Testis (tissue), 3 donors: ENCODE results near the gene UBA5. TPM values are rescaled to one million over a fixed set of nuclear protein-coding genes. Genes with fewer than 3 reads are reported as not detected.

Experiments used
- DNase-seq: peaks from one replicate; pipeline ENCODE4 v3.0.0-alpha.2; 2019
- H3K27ac ChIP-seq, 2 donors: fragments of 200-600 bp; sonication (generic); one replicate each; pipeline ENCODE4 v1.5.1; 2019
- H3K27me3 ChIP-seq: fragments of 200-600 bp; sonication (generic); one replicate; pipeline ENCODE4 v1.5.1; 2019
- H3K36me3 ChIP-seq: fragments of 200-600 bp; sonication (generic); one replicate; pipeline ENCODE4 v1.5.1; 2017; ENCODE audit warnings: low read depth; ENCODE audit errors: missing control alignments
- H3K4me1 ChIP-seq: fragments of 200-600 bp; sonication (generic); one replicate; pipeline ENCODE4 v1.5.1; 2019
- H3K4me3 ChIP-seq, 2 donors: fragments of 200-600 bp; sonication (generic); one replicate each; pipeline ENCODE4 v1.5.1; 2017 to 2019
- H3K9me3 ChIP-seq: fragments of 200-600 bp; sonication (generic); one replicate; pipeline ENCODE4 v1.5.1; 2017
- CTCF ChIP-seq, 3 experiments: fragments of 450-650 bp in 2 of 3; fragments of 200-600 bp in 1 of 3; sonication (generic) in 1 of 3; IDR thresholded peaks; one replicate each; pipeline ENCODE4 v1.5.1; 2016 to 2019; ENCODE audit warnings: antibody characterized with exemption in 3 of 3, mild to moderate bottlenecking in 2 of 3, moderate library complexity in 1 of 3
- POLR2A ChIP-seq: fragments of 450-650 bp; IDR thresholded peaks from one replicate; pipeline ENCODE4 v1.6.1; 2017; ENCODE audit warnings: antibody characterized with exemption, mild to moderate bottlenecking, moderate library complexity
- WGBS, 2 donors: methylation state at CpG; one replicate each; pipeline ENCODE4 v1.1.5; 2018; 5-methylcytosine and 5-hydroxymethylcytosine counted together
- intact Hi-C: fragments of 100-400 bp; cut with DNase I; formaldehyde crosslinking; loops from one replicate; pipeline ENCODE4 v1.15.1; 2023; ENCODE audit warnings: low total_unique reads
- polyA plus RNA-seq: library from polyadenylated mRNA; stranded (reverse); fragments of 350-450 nt; fragmentation: Illumina TruSeq; extraction: RNeasy Lipid Tissue Mini Kit (QIAGEN cat#74804); gene quantifications from one replicate; pipeline ENCODE4 v1.2.3, GENCODE V29; 2014; ENCODE audit warnings: low read depth, low replicate concordance; ENCODE audit not compliant: insufficient read depth
- total RNA-seq, 2 donors: library from RNA; depleted of rRNA; stranded (reverse); fragments of >200 nt; gene quantifications; one replicate each; pipeline ENCODE4 v1.2.3, GENCODE V29; 2016

The UBA5 gene
- total and polyA plus RNA-seq, 3 donors from 2014 or later, result 23.2 to 52.8 (median 25.6) TPM

DNA sequence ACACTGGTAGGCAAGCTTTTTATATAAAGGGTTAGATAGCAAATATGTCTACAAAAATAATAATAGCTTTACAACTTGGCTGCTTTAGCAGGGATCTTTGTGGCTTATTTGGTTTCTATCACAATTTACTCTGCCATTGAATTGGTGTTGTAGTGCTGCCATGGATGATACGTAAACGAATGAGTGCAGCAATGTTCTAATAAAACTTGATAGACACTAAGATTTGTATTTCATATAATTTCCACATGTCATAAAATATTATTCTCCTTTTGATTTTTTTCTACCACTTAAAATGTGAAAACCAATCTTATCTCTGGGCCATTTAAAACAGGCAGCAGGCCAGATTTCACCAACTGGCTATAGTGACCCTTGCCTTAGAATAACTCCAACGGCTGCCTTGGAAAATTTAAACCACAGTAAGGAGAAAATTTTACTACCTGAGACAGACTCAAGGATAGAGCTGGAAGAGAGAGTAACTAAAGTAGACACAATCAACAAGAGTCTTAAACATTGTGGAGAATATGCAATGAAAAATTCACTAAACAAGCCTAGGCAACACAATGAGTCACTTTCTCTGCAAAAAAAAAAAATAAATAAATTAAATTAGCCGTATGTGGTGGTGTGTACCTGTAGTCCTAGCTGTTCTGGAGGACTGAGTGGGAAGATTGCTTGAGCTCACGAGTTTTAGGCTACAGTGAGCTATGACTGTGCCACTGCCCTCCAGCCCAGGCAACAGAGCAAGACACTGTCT, 54.0 kb downstream of the UBA5 start:
- intact Hi-C loops, result no loop called here
- no peaks in the 10 kb centered on the region for H3K4me1 ChIP-seq
- no peak overlapping the region for H3K4me3 ChIP-seq
- H3K9me3 ChIP-seq, result no peaks in the 10 kb centered on the region
- TF ChIP-seq CTCF (IDR thresholded peaks at IDR 0.05) (no peak), POLR2A (no peak)
- no peaks in the 10 kb centered on the region for H3K36me3 ChIP-seq
- H3K27ac ChIP-seq, result no peak overlapping the region
- WGBS, 2 donors, result 84 to 87% methylated on average over 5 of the region's 5 CpGs
- H3K27me3 ChIP-seq, result no peaks in the 10 kb centered on the region
- DNase-seq, result no peak

GRCh38 chr3:132716372-132716771, 56.2 kb downstream of the UBA5 start:
- no peak overlapping the region for H3K4me3 ChIP-seq
- H3K36me3 ChIP-seq, result no peaks in the 10 kb centered on the region
- H3K9me3 ChIP-seq, result no peaks in the 10 kb centered on the region
- no peak overlapping the region for H3K27ac ChIP-seq
- TF ChIP-seq POLR2A, result no peak
- TF ChIP-seq CTCF (IDR thresholded peaks at IDR 0.05), result no peak
- H3K27me3 ChIP-seq, result no peaks in the 10 kb centered on the region
- intact Hi-C loops, result no loop called here
- no peak for DNase-seq
- H3K4me1 ChIP-seq, result peaks cover 14% of the 10 kb centered on the region

- no peaks in the 10 kb centered on the region for H3K9me3 ChIP-seq
- no peak for DNase-seq
- H3K36me3 ChIP-seq, result no peaks in the 10 kb centered on the region
- no peaks in the 10 kb centered on the region for H3K27me3 ChIP-seq
- peaks cover 14% of the 10 kb centered on the region for H3K4me1 ChIP-seq
- TF ChIP-seq CTCF (IDR thresholded peaks at IDR 0.05), result no peak
- no peak for TF ChIP-seq POLR2A
- H3K4me3 ChIP-seq, result peak overlapping the region in 1 of 2 donors; percentile 80
- 45 to 49% methylated on average over 6 of the region's 6 CpGs for WGBS, 2 donors
- H3K27ac ChIP-seq, result no peak overlapping the region
- intact Hi-C loops, result no loop called here
These were observed 60.1 kb downstream of the UBA5 start for GRCh38 chr3:132720228-132720627.

- no peak for TF ChIP-seq POLR2A
- peak in 2 of 3 experiments; percentile 12 to 30 for TF ChIP-seq CTCF (IDR thresholded peaks at IDR 0.05)
- intact Hi-C loops, result no loop called here
- 2% methylated on average over 33 to 45 of the region's 47 CpGs for WGBS, 2 donors
- no peaks in the 10 kb centered on the region for H3K36me3 ChIP-seq
- H3K27me3 ChIP-seq, result no peaks in the 10 kb centered on the region
- peak overlapping the region; percentile 80 to 83 for H3K4me3 ChIP-seq
- DNase-seq, result peak; percentile 63
- peak overlapping the region; percentile 80 to 94 for H3K27ac ChIP-seq
- H3K4me1 ChIP-seq, result peaks cover 14% of the 10 kb centered on the region
- H3K9me3 ChIP-seq, result no peaks in the 10 kb centered on the region
These were observed 61.5 kb downstream of the UBA5 start for GRCh38 chr3:132721479-132722164.
